Omental fat pad (tissue), 4 donors: Measurements from ENCODE around the gene TREX2. TPM values are rescaled to one million over a fixed set of nuclear protein-coding genes. Genes with fewer than 3 reads are reported as not detected.

ENCODE experiments used
- ATAC-seq: fragments of 150-250 bp; one replicate; pipeline ENCODE4 v1.9.1; 2016; ENCODE audit warnings: mild to moderate bottlenecking, moderate library complexity; ENCODE audit not compliant: low FRiP score
- DNase-seq: peaks from one replicate; pipeline ENCODE4 v3.0.0-alpha.2; 2019; ENCODE audit warnings: low spot score
- CTCF ChIP-seq, 3 donors: fragments of 450-650 bp; IDR thresholded peaks; one replicate each; pipeline ENCODE4 v1.5.1; 2016 to 2017; ENCODE audit warnings: antibody characterized with exemption in 3 of 3, mild to moderate bottlenecking in 3 of 3, moderate library complexity in 2 of 3
- total RNA-seq, 4 donors: library from RNA; depleted of rRNA; stranded (reverse); fragments of >200 nt; gene quantifications; one replicate each; pipeline ENCODE4 v1.1.0, GENCODE V29; 2016

TREX2 gene
- total RNA-seq, 4 donors from 2014 or later: 0.69 to 4.2 (median 1.2) TPM

GRCh38 chrX:153426204-153426603 is 19.7 kb downstream of the TREX2 start:
- DNase-seq: no peak
- no peak for TF ChIP-seq CTCF (IDR thresholded peaks at IDR 0.05)
- no peak for ATAC-seq

GRCh38 chrX:153423652-153424051 is 22.2 kb downstream of the TREX2 start:
- TF ChIP-seq CTCF (IDR thresholded peaks at IDR 0.05): no peak
- DNase-seq (no peak), ATAC-seq (no peak)

GRCh38 chrX:153421856-153422255 is 24.0 kb downstream of the TREX2 start:
- TF ChIP-seq CTCF (IDR thresholded peaks at IDR 0.05): no peak
- DNase-seq: no peak
- no peak for ATAC-seq

GRCh38 chrX:153420851-153421599 is 24.8 kb downstream of the TREX2 start:
- DNase-seq (no peak), ATAC-seq (no peak)
- no peak for TF ChIP-seq CTCF (IDR thresholded peaks at IDR 0.05)

- TF ChIP-seq CTCF (IDR thresholded peaks at IDR 0.05): no peak
Observed at GRCh38 chrX:153417637-153418036, 28.2 kb downstream of the TREX2 start.

GRCh38 chrX:153416781-153417450 is 28.9 kb downstream of the TREX2 start:
- ATAC-seq: no peak
- no peak for TF ChIP-seq CTCF (IDR thresholded peaks at IDR 0.05)
- no peak for DNase-seq

More at GRCh38 chrX:153417637-153418036, 28.2 kb downstream of the TREX2 start:
- DNase-seq (no peak), ATAC-seq (no peak)
